Measurements from ENCODE around the gene IL1RAPL2. TPM values are rescaled to one million over a fixed set of nuclear protein-coding genes. Genes with fewer than 3 reads are reported as not detected.

Gene IL1RAPL2
- total RNA-seq, 1 donor from 2014 or later: not detected

GRCh38 chrX:105451401-105451800 lies 885.4 kb downstream of the IL1RAPL2 start:
- no peak for DNase-seq (ENCODE audit: low spot score)
- Mint-ChIP-seq H3K9me3 (ENCODE audit: low read depth) (peaks cover 7% of the 10 kb centered on the region), H3K4me1 (ENCODE audit: low read depth) (no peaks in the 10 kb centered on the region)

GRCh38 chrX:105458846-105459245 lies 892.8 kb downstream of the IL1RAPL2 start:
- DNase-seq (ENCODE audit: low spot score): no peak
- H3K27ac Mint-ChIP-seq (ENCODE audit: unreplicated experiment): no peak overlapping the region
- H3K27me3 Mint-ChIP-seq (ENCODE audit: low read depth): no peaks in the 10 kb centered on the region
- no peaks in the 10 kb centered on the region for H3K36me3 Mint-ChIP-seq (ENCODE audit: low read depth)
- no peak overlapping the region for H3K4me3 Mint-ChIP-seq (ENCODE audit: unreplicated experiment)
- peaks cover 27% of the 10 kb centered on the region for H3K4me1 Mint-ChIP-seq (ENCODE audit: low read depth)
- no peak for TF ChIP-seq CTCF (IDR thresholded peaks at IDR 0.05)
- peaks cover 11% of the 10 kb centered on the region for H3K9me3 Mint-ChIP-seq (ENCODE audit: low read depth)

More at GRCh38 chrX:105451401-105451800, 885.4 kb downstream of the IL1RAPL2 start:
- TF ChIP-seq CTCF (IDR thresholded peaks at IDR 0.05): no peak
- Mint-ChIP-seq H3K36me3 (ENCODE audit: low read depth) (no peaks in the 10 kb centered on the region), H3K27ac (ENCODE audit: unreplicated experiment) (no peak overlapping the region), H3K27me3 (ENCODE audit: low read depth) (no peaks in the 10 kb centered on the region), H3K4me3 (ENCODE audit: unreplicated experiment) (no peak overlapping the region)

- DNase-seq (ENCODE audit: low spot score): no peak
- Mint-ChIP-seq H3K27ac (ENCODE audit: unreplicated experiment) (peak overlapping the region; percentile 52), H3K9me3 (ENCODE audit: low read depth) (peaks cover 9% of the 10 kb centered on the region), H3K4me1 (ENCODE audit: low read depth) (peaks cover 27% of the 10 kb centered on the region), H3K36me3 (ENCODE audit: low read depth) (no peaks in the 10 kb centered on the region), H3K4me3 (ENCODE audit: unreplicated experiment) (no peak overlapping the region), H3K27me3 (ENCODE audit: low read depth) (no peaks in the 10 kb centered on the region)
- TF ChIP-seq CTCF (IDR thresholded peaks at IDR 0.05): no peak
Observed at GRCh38 chrX:105460376-105460775, 894.4 kb downstream of the IL1RAPL2 start.

GRCh38 chrX:105461016-105461415 lies 895.0 kb downstream of the IL1RAPL2 start:
- H3K4me3 Mint-ChIP-seq (ENCODE audit: unreplicated experiment): no peak overlapping the region
- peaks cover 4% of the 10 kb centered on the region for H3K9me3 Mint-ChIP-seq (ENCODE audit: low read depth)
- H3K27ac Mint-ChIP-seq (ENCODE audit: unreplicated experiment): no peak overlapping the region
- H3K36me3 Mint-ChIP-seq (ENCODE audit: low read depth): no peaks in the 10 kb centered on the region
- TF ChIP-seq CTCF (IDR thresholded peaks at IDR 0.05): no peak
- DNase-seq (ENCODE audit: low spot score): no peak
- no peaks in the 10 kb centered on the region for H3K27me3 Mint-ChIP-seq (ENCODE audit: low read depth)
- H3K4me1 Mint-ChIP-seq (ENCODE audit: low read depth): peaks cover 27% of the 10 kb centered on the region

- Mint-ChIP-seq H3K9me3 (ENCODE audit: low read depth) (peaks cover 4% of the 10 kb centered on the region), H3K4me3 (ENCODE audit: unreplicated experiment) (no peak overlapping the region), H3K27ac (ENCODE audit: unreplicated experiment) (no peak overlapping the region), H3K27me3 (ENCODE audit: low read depth) (no peaks in the 10 kb centered on the region), H3K4me1 (ENCODE audit: low read depth) (peaks cover 27% of the 10 kb centered on the region), H3K36me3 (ENCODE audit: low read depth) (no peaks in the 10 kb centered on the region)
- DNase-seq (ENCODE audit: low spot score): no peak
- no peak for TF ChIP-seq CTCF (IDR thresholded peaks at IDR 0.05)
Observed at GRCh38 chrX:105462186-105462585, 896.2 kb downstream of the IL1RAPL2 start.
